ENCODE measurements around the gene POGZ.

POGZ gene

DNA sequence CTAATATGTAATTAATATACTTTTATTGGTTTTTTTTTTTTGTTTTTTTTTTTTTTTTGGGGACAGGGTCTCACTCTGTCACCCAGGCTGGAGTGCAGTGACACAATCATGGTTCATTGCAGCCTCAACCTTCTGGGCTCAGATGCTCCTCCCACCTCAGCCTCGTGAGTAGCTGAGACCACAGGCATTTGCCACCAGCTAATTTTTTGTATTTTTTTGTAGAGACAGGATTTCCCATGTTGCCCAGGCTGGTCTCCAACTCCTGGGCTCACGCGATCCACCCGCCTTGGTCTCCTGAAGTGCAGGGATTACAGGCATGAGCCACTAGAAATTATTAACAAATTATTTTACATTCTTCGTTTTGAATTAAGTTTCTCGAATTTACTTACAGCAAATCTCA is 16.8 kb upstream of the POGZ start:
- TF ChIP-seq TOX (CRISPR knock-in tag; IDR thresholded peaks at IDR 0.05; ENCODE audit: borderline replicate concordance), result no peak
- TF ChIP-seq BACH2 (CRISPR knock-in tag; IDR thresholded peaks at IDR 0.05; ENCODE audit: borderline replicate concordance), result no peak
- TF ChIP-seq OSR1 (CRISPR knock-in tag; IDR thresholded peaks at IDR 0.05), result no peak
- no peak for TF ChIP-seq ZC3H10 (CRISPR knock-in tag; IDR thresholded peaks at IDR 0.05)
- no peak for TF ChIP-seq ESRRG (CRISPR knock-in tag; IDR thresholded peaks at IDR 0.05)
- TF ChIP-seq, protein P1, sequence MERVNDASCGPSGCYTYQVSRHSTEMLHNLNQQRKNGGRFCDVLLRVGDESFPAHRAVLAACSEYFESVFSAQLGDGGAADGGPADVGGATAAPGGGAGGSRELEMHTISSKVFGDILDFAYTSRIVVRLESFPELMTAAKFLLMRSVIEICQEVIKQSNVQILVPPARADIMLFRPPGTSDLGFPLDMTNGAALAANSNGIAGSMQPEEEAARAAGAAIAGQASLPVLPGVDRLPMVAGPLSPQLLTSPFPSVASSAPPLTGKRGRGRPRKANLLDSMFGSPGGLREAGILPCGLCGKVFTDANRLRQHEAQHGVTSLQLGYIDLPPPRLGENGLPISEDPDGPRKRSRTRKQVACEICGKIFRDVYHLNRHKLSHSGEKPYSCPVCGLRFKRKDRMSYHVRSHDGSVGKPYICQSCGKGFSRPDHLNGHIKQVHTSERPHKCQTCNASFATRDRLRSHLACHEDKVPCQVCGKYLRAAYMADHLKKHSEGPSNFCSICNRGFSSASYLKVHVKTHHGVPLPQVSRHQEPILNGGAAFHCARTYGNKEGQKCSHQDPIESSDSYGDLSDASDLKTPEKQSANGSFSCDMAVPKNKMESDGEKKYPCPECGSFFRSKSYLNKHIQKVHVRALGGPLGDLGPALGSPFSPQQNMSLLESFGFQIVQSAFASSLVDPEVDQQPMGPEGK (CRISPR knock-in tag; IDR thresholded peaks at IDR 0.05; ENCODE audit: borderline replicate concordance), result no peak
- no peak for TF ChIP-seq PPARA (CRISPR knock-in tag; IDR thresholded peaks at IDR 0.05; ENCODE audit: borderline replicate concordance)
- TF ChIP-seq ZNF8 (CRISPR knock-in tag; IDR thresholded peaks at IDR 0.05), result no peak
- TF ChIP-seq ZNF70 (CRISPR knock-in tag; IDR thresholded peaks at IDR 0.05), result no peak
- ATAC-seq, result no peak

DNA sequence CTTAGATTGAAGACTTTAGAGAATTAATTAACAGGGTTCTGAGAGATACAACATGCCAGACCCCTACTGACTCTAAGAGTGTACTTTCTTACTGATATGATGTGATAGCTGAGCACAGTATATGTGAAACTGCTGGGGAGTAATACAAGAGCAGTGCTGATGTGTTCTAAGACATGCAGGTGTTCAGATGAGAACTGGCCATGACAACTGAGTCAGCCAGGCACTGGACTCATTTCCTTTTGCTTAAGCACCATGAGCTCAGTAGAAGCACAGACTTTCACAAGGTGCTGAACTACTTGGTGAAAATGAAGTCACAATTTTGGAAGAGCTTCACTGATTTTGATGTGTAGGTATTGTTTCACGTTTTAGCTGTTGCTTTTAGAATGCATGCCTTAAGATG is 15.9 kb upstream of the POGZ start:
- TF ChIP-seq, protein P2, sequence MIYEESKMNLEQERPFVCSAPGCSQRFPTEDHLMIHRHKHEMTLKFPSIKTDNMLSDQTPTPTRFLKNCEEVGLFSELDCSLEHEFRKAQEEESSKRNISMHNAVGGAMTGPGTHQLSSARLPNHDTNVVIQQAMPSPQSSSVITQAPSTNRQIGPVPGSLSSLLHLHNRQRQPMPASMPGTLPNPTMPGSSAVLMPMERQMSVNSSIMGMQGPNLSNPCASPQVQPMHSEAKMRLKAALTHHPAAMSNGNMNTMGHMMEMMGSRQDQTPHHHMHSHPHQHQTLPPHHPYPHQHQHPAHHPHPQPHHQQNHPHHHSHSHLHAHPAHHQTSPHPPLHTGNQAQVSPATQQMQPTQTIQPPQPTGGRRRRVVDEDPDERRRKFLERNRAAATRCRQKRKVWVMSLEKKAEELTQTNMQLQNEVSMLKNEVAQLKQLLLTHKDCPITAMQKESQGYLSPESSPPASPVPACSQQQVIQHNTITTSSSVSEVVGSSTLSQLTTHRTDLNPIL (CRISPR knock-in tag; IDR thresholded peaks at IDR 0.05; ENCODE audit: low read depth), result no peak
- TF ChIP-seq, protein P3, sequence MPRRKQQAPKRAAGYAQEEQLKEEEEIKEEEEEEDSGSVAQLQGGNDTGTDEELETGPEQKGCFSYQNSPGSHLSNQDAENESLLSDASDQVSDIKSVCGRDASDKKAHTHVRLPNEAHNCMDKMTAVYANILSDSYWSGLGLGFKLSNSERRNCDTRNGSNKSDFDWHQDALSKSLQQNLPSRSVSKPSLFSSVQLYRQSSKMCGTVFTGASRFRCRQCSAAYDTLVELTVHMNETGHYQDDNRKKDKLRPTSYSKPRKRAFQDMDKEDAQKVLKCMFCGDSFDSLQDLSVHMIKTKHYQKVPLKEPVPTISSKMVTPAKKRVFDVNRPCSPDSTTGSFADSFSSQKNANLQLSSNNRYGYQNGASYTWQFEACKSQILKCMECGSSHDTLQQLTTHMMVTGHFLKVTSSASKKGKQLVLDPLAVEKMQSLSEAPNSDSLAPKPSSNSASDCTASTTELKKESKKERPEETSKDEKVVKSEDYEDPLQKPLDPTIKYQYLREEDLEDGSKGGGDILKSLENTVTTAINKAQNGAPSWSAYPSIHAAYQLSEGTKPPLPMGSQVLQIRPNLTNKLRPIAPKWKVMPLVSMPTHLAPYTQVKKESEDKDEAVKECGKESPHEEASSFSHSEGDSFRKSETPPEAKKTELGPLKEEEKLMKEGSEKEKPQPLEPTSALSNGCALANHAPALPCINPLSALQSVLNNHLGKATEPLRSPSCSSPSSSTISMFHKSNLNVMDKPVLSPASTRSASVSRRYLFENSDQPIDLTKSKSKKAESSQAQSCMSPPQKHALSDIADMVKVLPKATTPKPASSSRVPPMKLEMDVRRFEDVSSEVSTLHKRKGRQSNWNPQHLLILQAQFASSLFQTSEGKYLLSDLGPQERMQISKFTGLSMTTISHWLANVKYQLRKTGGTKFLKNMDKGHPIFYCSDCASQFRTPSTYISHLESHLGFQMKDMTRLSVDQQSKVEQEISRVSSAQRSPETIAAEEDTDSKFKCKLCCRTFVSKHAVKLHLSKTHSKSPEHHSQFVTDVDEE (CRISPR knock-in tag; IDR thresholded peaks at IDR 0.05), result no peak
- no peak for TF ChIP-seq TCF4 (CRISPR knock-in tag; IDR thresholded peaks at IDR 0.05; ENCODE audit: borderline replicate concordance)
- no peak for TF ChIP-seq ESRRG (CRISPR knock-in tag; IDR thresholded peaks at IDR 0.05)
- TF ChIP-seq TOX (CRISPR knock-in tag; IDR thresholded peaks at IDR 0.05; ENCODE audit: borderline replicate concordance), result no peak
- no peak for TF ChIP-seq ZNF565 (CRISPR knock-in tag; conservative IDR thresholded peaks at IDR 0.05; ENCODE audit: low read depth)
- no peak for TF ChIP-seq RARB (CRISPR knock-in tag; IDR thresholded peaks at IDR 0.05)
- no peak for TF ChIP-seq ARNTL (CRISPR knock-in tag; IDR thresholded peaks at IDR 0.05; ENCODE audit: borderline replicate concordance, low read depth)
- TF ChIP-seq, protein P1 (CRISPR knock-in tag; IDR thresholded peaks at IDR 0.05; ENCODE audit: borderline replicate concordance), result no peak
- no peak for TF ChIP-seq ISL1 (CRISPR knock-in tag; IDR thresholded peaks at IDR 0.05)
- no peak for TF ChIP-seq ZNF8 (CRISPR knock-in tag; IDR thresholded peaks at IDR 0.05)
- no peak for TF ChIP-seq CSDC2 (CRISPR knock-in tag; IDR thresholded peaks at IDR 0.05)
- no peak for ATAC-seq

DNA sequence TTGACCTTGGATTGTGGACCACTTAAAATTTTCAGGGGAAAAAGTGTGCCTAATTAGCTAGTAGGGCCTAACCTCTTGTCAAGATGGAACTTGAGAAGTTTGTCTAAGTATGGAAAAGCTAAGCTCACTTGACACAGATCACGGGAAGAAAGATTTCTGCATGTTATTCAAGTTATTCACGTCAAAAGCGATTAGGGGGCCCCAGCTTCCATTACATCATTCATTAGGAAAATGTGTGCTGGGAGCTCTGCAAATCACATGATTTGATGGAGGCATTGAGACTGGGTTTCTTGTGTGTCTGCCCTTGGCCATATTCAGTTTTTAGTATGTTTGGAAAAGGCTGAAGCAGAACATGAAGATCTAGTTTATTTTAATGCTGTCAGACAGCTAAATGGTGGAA is 15.5 kb upstream of the POGZ start:
- TF ChIP-seq TOX (CRISPR knock-in tag; IDR thresholded peaks at IDR 0.05; ENCODE audit: borderline replicate concordance), result no peak
- no peak for TF ChIP-seq CSDC2 (CRISPR knock-in tag; IDR thresholded peaks at IDR 0.05)
- no peak for TF ChIP-seq ZC3H10 (CRISPR knock-in tag; IDR thresholded peaks at IDR 0.05)
- no peak for TF ChIP-seq ISL1 (CRISPR knock-in tag; IDR thresholded peaks at IDR 0.05)
- no peak for TF ChIP-seq PPARA (CRISPR knock-in tag; IDR thresholded peaks at IDR 0.05; ENCODE audit: borderline replicate concordance)
- no peak for TF ChIP-seq ZNF70 (CRISPR knock-in tag; IDR thresholded peaks at IDR 0.05)
- TF ChIP-seq, protein P2 (CRISPR knock-in tag; IDR thresholded peaks at IDR 0.05; ENCODE audit: low read depth), result no peak
- no peak for TF ChIP-seq ZNF565 (CRISPR knock-in tag; conservative IDR thresholded peaks at IDR 0.05; ENCODE audit: low read depth)
- TF ChIP-seq, protein P3 (CRISPR knock-in tag; IDR thresholded peaks at IDR 0.05), result no peak
- no peak for TF ChIP-seq TCF4 (CRISPR knock-in tag; IDR thresholded peaks at IDR 0.05; ENCODE audit: borderline replicate concordance)
- TF ChIP-seq ARNTL (CRISPR knock-in tag; IDR thresholded peaks at IDR 0.05; ENCODE audit: borderline replicate concordance, low read depth), result no peak
- TF ChIP-seq OSR1 (CRISPR knock-in tag; IDR thresholded peaks at IDR 0.05), result no peak
- TF ChIP-seq ZFP30 (CRISPR knock-in tag; IDR thresholded peaks at IDR 0.05), result no peak
- no peak for TF ChIP-seq ZNF8 (CRISPR knock-in tag; IDR thresholded peaks at IDR 0.05)
- no peak for TF ChIP-seq ESRRG (CRISPR knock-in tag; IDR thresholded peaks at IDR 0.05)
- TF ChIP-seq, protein P4, sequence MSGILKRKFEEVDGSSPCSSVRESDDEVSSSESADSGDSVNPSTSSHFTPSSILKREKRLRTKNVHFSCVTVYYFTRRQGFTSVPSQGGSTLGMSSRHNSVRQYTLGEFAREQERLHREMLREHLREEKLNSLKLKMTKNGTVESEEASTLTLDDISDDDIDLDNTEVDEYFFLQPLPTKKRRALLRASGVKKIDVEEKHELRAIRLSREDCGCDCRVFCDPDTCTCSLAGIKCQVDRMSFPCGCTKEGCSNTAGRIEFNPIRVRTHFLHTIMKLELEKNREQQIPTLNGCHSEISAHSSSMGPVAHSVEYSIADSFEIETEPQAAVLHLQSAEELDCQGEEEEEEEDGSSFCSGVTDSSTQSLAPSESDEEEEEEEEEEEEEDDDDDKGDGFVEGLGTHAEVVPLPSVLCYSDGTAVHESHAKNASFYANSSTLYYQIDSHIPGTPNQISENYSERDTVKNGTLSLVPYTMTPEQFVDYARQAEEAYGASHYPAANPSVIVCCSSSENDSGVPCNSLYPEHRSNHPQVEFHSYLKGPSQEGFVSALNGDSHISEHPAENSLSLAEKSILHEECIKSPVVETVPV (CRISPR knock-in tag; IDR thresholded peaks at IDR 0.05), result no peak
- TF ChIP-seq ZFP3 (CRISPR knock-in tag; IDR thresholded peaks at IDR 0.05), result no peak
- no peak for TF ChIP-seq SNAI2 (CRISPR knock-in tag; IDR thresholded peaks at IDR 0.05)
- no peak for TF ChIP-seq RARB (CRISPR knock-in tag; IDR thresholded peaks at IDR 0.05)
- no peak for TF ChIP-seq BACH2 (CRISPR knock-in tag; IDR thresholded peaks at IDR 0.05; ENCODE audit: borderline replicate concordance)
- no peak for ATAC-seq

Measured in SK-N-SH treated with all-trans-retinoic acid at 6 μM for 48 hours (cell line).